Keratinocyte (primary cell): ENCODE data around the gene GDA. TPM values are rescaled to one million over a fixed set of nuclear protein-coding genes. Genes with fewer than 3 reads are reported as not detected.

Source experiments
- DNase-seq: peaks from one replicate; pipeline ENCODE4 v3.0.0-alpha.2; 2011; ENCODE audit warnings: low read depth, missing footprints, low spot score
- FAIRE-seq: peaks from 2 replicates; lab custom pipeline; 2011; peaks lifted over from hg19 to GRCh38; lab: Jason Lieb, UNC
- H2AFZ ChIP-seq: 2 replicates; pipeline ENCODE4 v1.6.0; 2012; ENCODE audit warnings: low read length, control low read depth, inconsistent platforms; ENCODE audit not compliant: control insufficient read depth
- H3K27ac ChIP-seq: 2 replicates; pipeline ENCODE4 v1.5.1; 2011; ENCODE audit warnings: low read length; ENCODE audit not compliant: control insufficient read depth, insufficient read depth
- H3K27me3 ChIP-seq: 3 replicates; pipeline ENCODE4 v1.6.0; 2011; ENCODE audit warnings: low read length; ENCODE audit not compliant: control insufficient read depth, insufficient read depth; ENCODE audit errors: extremely low read depth
- H3K36me3 ChIP-seq, 2 experiments: 2 replicates in 1 of 2; 3 replicates in 1 of 2; pipeline ENCODE4 v1.5.1; 2011; ENCODE audit warnings: low read length in 2 of 2, mild to moderate bottlenecking in 1 of 2; ENCODE audit not compliant: control insufficient read depth in 2 of 2, insufficient read depth in 2 of 2; ENCODE audit errors: extremely low read depth in 1 of 2
- H3K4me1 ChIP-seq: 3 replicates; pipeline ENCODE4 v1.5.1; 2011; ENCODE audit warnings: low read length; ENCODE audit not compliant: control insufficient read depth, insufficient read depth; ENCODE audit errors: extremely low read depth
- H3K4me2 ChIP-seq: 3 replicates; pipeline ENCODE4 v1.6.0; 2011; ENCODE audit warnings: low read depth, low read length; ENCODE audit not compliant: control insufficient read depth, insufficient read depth; ENCODE audit errors: extremely low read depth
- H3K4me3 ChIP-seq, 3 experiments: fragments of 200-600 bp in 1 of 3; sonication (generic) in 1 of 3; 2 replicates in 2 of 3; 3 replicates in 1 of 3; pipeline ENCODE4 v1.5.1; 2011 to 2016; ENCODE audit warnings: low read length in 3 of 3, mild to moderate bottlenecking in 3 of 3, control low read depth in 2 of 3, inconsistent platforms in 1 of 3, low read depth in 1 of 3, mixed read lengths in 1 of 3, mixed run types in 1 of 3, moderate library complexity in 1 of 3; ENCODE audit not compliant: control insufficient read depth in 2 of 3, insufficient read depth in 2 of 3; ENCODE audit errors: extremely low read depth in 1 of 3
- H3K79me2 ChIP-seq: 2 replicates; pipeline ENCODE4 v1.6.0; 2012; ENCODE audit warnings: low read length; ENCODE audit not compliant: control insufficient read depth, insufficient read depth
- H3K9ac ChIP-seq: 3 replicates; pipeline ENCODE4 v1.6.0; 2011; ENCODE audit warnings: low read length; ENCODE audit not compliant: control insufficient read depth, insufficient read depth; ENCODE audit errors: extremely low read depth
- H3K9me1 ChIP-seq: 3 replicates; pipeline ENCODE4 v1.6.0; 2011; ENCODE audit warnings: low read length; ENCODE audit not compliant: control insufficient read depth, insufficient read depth; ENCODE audit errors: extremely low read depth
- H3K9me3 ChIP-seq: 2 replicates; pipeline ENCODE4 v1.5.1; 2012; ENCODE audit warnings: low read depth, low read length; ENCODE audit not compliant: control insufficient read depth
- H4K20me1 ChIP-seq: 3 replicates; pipeline ENCODE4 v1.6.0; 2011; ENCODE audit warnings: low read length; ENCODE audit not compliant: control insufficient read depth, insufficient read depth; ENCODE audit errors: extremely low read depth
- CTCF ChIP-seq, 3 experiments: IDR thresholded peaks in 1 of 3; conservative IDR thresholded peaks in 1 of 3; optimal IDR thresholded peaks in 1 of 3; 2 replicates in 2 of 3; 3 replicates in 1 of 3; pipeline versions ENCODE3 to v1.5.1; 2011; ENCODE audit warnings: low read length in 3 of 3, mild to moderate bottlenecking in 3 of 3, moderate library complexity in 2 of 3, control low read depth in 1 of 3, inconsistent platforms in 1 of 3; ENCODE audit not compliant: insufficient read depth in 2 of 3; ENCODE audit errors: extremely low read depth in 1 of 3
- EZH2 ChIP-seq: IDR thresholded peaks from one replicate; pipeline ENCODE4 v1.6.1; 2012; ENCODE audit warnings: inconsistent platforms, mild to moderate bottlenecking, low read length, moderate library complexity
- dilution Hi-C: fragments of 300-500 bp; cut with MboI; formaldehyde crosslinking; loops from one replicate; pipeline ENCODE4 v1.7.0; 2020; ENCODE audit warnings: low sequenced_read_pairs; ENCODE audit not compliant: extremely low pct_ligation_motif_present
- polyA plus RNA-seq, 5 experiments: library from polyadenylated mRNA; depleted of rRNA in 3 of 5; stranded (reverse) in 3 of 5; stranded (forward) in 1 of 5; unstranded in 1 of 5; fragments of >200 nt; gene quantifications; 1 replicate in 1 of 5; 2 replicates in 3 of 5; 3 replicates in 1 of 5; pipeline versions ENCODE4 v1.2.1 to v1.2.3, GENCODE V29; 2011 to 2012; ENCODE audit warnings: missing spikeins in 2 of 5, low read depth in 1 of 5, low replicate concordance in 1 of 5

GDA gene
- polyA plus RNA-seq, 1 donor (not counting 4 experiments of a cell fraction or from before 2014, with no cell fraction given): 0.75 TPM

- dilution Hi-C loops: no loop called here
- Histone ChIP-seq H2AFZ (no peak overlapping the region), H4K20me1 (no peaks in the 10 kb centered on the region), H3K27ac (no peak overlapping the region), H3K79me2 (no peaks in the 10 kb centered on the region), H3K4me2 (no peak overlapping the region), H3K9me1 (no peaks in the 10 kb centered on the region), H3K27me3 (peaks cover 20% of the 10 kb centered on the region), H3K36me3 (no peaks in the 10 kb centered on the region), H3K9ac (no peak overlapping the region), H3K9me3 (no peaks in the 10 kb centered on the region), H3K4me1 (peaks cover under 1% of the 10 kb centered on the region), H3K4me3 (no peak overlapping the region)
- DNase-seq: no peak
- FAIRE-seq: no peak
- TF ChIP-seq CTCF (optimal IDR thresholded peaks at IDR 0.05 in 1 of 3, IDR thresholded peaks at IDR 0.05 in 1 of 3, conservative IDR thresholded peaks at IDR 0.05 in 1 of 3; ENCODE audit: extremely low read depth in 1 of 3, insufficient read depth in 2 of 3, low read length in 3 of 3) (no peak), EZH2 (no peak)
These were observed 3.3 kb upstream of the GDA start for GRCh38 chr9:72145733-72146505.

- Histone ChIP-seq H4K20me1 (no peaks in the 10 kb centered on the region), H2AFZ (no peak overlapping the region), H3K79me2 (no peaks in the 10 kb centered on the region), H3K4me2 (no peak overlapping the region), H3K4me3 (no peak overlapping the region), H3K9me1 (no peaks in the 10 kb centered on the region), H3K36me3 (no peaks in the 10 kb centered on the region), H3K27ac (no peak overlapping the region), H3K9ac (no peak overlapping the region), H3K4me1 (no peaks in the 10 kb centered on the region), H3K27me3 (peaks cover 20% of the 10 kb centered on the region), H3K9me3 (no peaks in the 10 kb centered on the region)
- DNase-seq: no peak
- dilution Hi-C loops: no loop called here
- no peak for FAIRE-seq
- TF ChIP-seq CTCF (optimal IDR thresholded peaks at IDR 0.05 in 1 of 3, IDR thresholded peaks at IDR 0.05 in 1 of 3, conservative IDR thresholded peaks at IDR 0.05 in 1 of 3; ENCODE audit: extremely low read depth in 1 of 3, insufficient read depth in 2 of 3, low read length in 3 of 3) (no peak), EZH2 (no peak)
These were observed 1.6 kb upstream of the GDA start for GRCh38 chr9:72147676-72148075.
